RPMI7951 (cell line): ENCODE results near the gene BRF1. TPM values are rescaled to one million over a fixed set of nuclear protein-coding genes. Genes with fewer than 3 reads are reported as not detected.
"Not testable (repeated sequence)": the region's sequence is repeated elsewhere in the genome, so short reads cannot be mapped to it uniquely, and the experiment has no call there.

Source experiments
- DNase-seq: peaks from one replicate; pipeline ENCODE4 v3.0.0-alpha.2; 2012; ENCODE audit warnings: low read depth
- total RNA-seq: library from RNA; depleted of rRNA; stranded (reverse); fragments of >200 nt; shearing (Covaris generic); gene quantifications from 2 replicates; pipeline ENCODE4 v1.2.3, GENCODE V29; 2014

Gene BRF1
- total RNA-seq, 1 experiment from 2014 or later, result 13.9 TPM

GRCh38 chr14:105290621-105291346, 10.0 kb downstream of the BRF1 start:
- no peak for DNase-seq

- not testable (repeated sequence) for DNase-seq
These were observed 11.9 kb downstream of the BRF1 start for GRCh38 chr14:105288936-105289335.

- no peak for DNase-seq
These were observed 13.3 kb downstream of the BRF1 start for GRCh38 chr14:105287249-105288102.

- no peak for DNase-seq
These were observed 14.0 kb downstream of the BRF1 start for GRCh38 chr14:105286759-105287144.

- no peak for DNase-seq
These were observed 15.6 kb downstream of the BRF1 start for GRCh38 chr14:105285174-105285573.

GRCh38 chr14:105283899-105284298, 16.9 kb downstream of the BRF1 start:
- DNase-seq, result no peak

- no peak for DNase-seq
These were observed 17.8 kb downstream of the BRF1 start for GRCh38 chr14:105283028-105283427.

- DNase-seq, result no peak
These were observed 18.6 kb downstream of the BRF1 start for GRCh38 chr14:105282098-105282725.

- DNase-seq, result peak; percentile 47
These were observed 19.3 kb downstream of the BRF1 start for GRCh38 chr14:105281371-105282097.

- no peak for DNase-seq
These were observed 20.3 kb downstream of the BRF1 start for GRCh38 chr14:105280525-105280924.

- no peak for DNase-seq
These were observed 21.0 kb downstream of the BRF1 start for GRCh38 chr14:105279642-105280361.

- DNase-seq, result not testable (repeated sequence)
These were observed 23.4 kb downstream of the BRF1 start for GRCh38 chr14:105277448-105277847.

GRCh38 chr14:105275267-105275946, 25.4 kb downstream of the BRF1 start:
- no peak for DNase-seq

GRCh38 chr14:105274637-105275036, 26.2 kb downstream of the BRF1 start:
- no peak for DNase-seq

GRCh38 chr14:105273062-105273461, 27.7 kb downstream of the BRF1 start:
- no peak for DNase-seq

- no peak for DNase-seq
These were observed 28.2 kb downstream of the BRF1 start for GRCh38 chr14:105272623-105273022.

- DNase-seq, result no peak
These were observed 29.4 kb downstream of the BRF1 start for GRCh38 chr14:105271224-105271890.

- no peak for DNase-seq
These were observed 31.4 kb downstream of the BRF1 start for GRCh38 chr14:105269405-105269804.

GRCh38 chr14:105268736-105269354, 32.0 kb downstream of the BRF1 start:
- no peak for DNase-seq
